Tibial nerve (tissue), 4 donors: ENCODE measurements around the gene STH.

Experiments used
- EP300 ChIP-seq, 2 donors: sonication (generic); formaldehyde crosslinking; IDR thresholded peaks; one replicate each; pipeline ENCODE4 v1.6.1; 2017; ENCODE audit warnings: antibody characterized with exemption in 2 of 2, mild to moderate bottlenecking in 1 of 2
- POLR2A ChIP-seq, 2 donors: fragments of 450-650 bp; IDR thresholded peaks; one replicate each; pipeline ENCODE4 v1.6.1; 2017; ENCODE audit warnings: antibody characterized with exemption in 2 of 2, mild to moderate bottlenecking in 2 of 2, moderate library complexity in 2 of 2
- TF ChIP-seq, protein P1 (sequence below), 5 experiments: fragments of 200-600 bp in 3 of 5; fragments of 450-650 bp in 2 of 5; sonication (generic) in 3 of 5; IDR thresholded peaks; one replicate each; pipeline ENCODE4 v1.5.1; 2016 to 2019; ENCODE audit warnings: antibody characterized with exemption in 5 of 5, mild to moderate bottlenecking in 3 of 5, moderate library complexity in 2 of 5

DNA sequence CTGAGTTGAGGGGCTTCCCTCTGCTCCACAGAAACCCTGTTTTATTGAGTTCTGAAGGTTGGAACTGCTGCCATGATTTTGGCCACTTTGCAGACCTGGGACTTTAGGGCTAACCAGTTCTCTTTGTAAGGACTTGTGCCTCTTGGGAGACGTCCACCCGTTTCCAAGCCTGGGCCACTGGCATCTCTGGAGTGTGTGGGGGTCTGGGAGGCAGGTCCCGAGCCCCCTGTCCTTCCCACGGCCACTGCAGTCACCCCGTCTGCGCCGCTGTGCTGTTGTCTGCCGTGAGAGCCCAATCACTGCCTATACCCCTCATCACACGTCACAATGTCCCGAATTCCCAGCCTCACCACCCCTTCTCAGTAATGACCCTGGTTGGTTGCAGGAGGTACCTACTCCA lies 26.0 kb downstream of the STH start:
- no peak for TF ChIP-seq POLR2A (IDR thresholded peaks at IDR 0.05)
- TF ChIP-seq EP300 (IDR thresholded peaks at IDR 0.05), result no peak
- TF ChIP-seq, protein P1, sequence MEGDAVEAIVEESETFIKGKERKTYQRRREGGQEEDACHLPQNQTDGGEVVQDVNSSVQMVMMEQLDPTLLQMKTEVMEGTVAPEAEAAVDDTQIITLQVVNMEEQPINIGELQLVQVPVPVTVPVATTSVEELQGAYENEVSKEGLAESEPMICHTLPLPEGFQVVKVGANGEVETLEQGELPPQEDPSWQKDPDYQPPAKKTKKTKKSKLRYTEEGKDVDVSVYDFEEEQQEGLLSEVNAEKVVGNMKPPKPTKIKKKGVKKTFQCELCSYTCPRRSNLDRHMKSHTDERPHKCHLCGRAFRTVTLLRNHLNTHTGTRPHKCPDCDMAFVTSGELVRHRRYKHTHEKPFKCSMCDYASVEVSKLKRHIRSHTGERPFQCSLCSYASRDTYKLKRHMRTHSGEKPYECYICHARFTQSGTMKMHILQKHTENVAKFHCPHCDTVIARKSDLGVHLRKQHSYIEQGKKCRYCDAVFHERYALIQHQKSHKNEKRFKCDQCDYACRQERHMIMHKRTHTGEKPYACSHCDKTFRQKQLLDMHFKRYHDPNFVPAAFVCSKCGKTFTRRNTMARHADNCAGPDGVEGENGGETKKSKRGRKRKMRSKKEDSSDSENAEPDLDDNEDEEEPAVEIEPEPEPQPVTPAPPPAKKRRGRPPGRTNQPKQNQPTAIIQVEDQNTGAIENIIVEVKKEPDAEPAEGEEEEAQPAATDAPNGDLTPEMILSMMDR (IDR thresholded peaks at IDR 0.05), result no peak
